Measurements from ENCODE around the gene MAGEH1. TPM values are rescaled to one million over a fixed set of nuclear protein-coding genes. Genes with fewer than 3 reads are reported as not detected.
"Not testable (repeated sequence)": the region's sequence is repeated elsewhere in the genome, so short reads cannot be mapped to it uniquely, and the experiment has no call there.

MAGEH1 gene, protein sequence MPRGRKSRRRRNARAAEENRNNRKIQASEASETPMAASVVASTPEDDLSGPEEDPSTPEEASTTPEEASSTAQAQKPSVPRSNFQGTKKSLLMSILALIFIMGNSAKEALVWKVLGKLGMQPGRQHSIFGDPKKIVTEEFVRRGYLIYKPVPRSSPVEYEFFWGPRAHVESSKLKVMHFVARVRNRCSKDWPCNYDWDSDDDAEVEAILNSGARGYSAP
- total RNA-seq = 10 to 100 TPM; 14.3 to 16.1 TPM

DNA sequence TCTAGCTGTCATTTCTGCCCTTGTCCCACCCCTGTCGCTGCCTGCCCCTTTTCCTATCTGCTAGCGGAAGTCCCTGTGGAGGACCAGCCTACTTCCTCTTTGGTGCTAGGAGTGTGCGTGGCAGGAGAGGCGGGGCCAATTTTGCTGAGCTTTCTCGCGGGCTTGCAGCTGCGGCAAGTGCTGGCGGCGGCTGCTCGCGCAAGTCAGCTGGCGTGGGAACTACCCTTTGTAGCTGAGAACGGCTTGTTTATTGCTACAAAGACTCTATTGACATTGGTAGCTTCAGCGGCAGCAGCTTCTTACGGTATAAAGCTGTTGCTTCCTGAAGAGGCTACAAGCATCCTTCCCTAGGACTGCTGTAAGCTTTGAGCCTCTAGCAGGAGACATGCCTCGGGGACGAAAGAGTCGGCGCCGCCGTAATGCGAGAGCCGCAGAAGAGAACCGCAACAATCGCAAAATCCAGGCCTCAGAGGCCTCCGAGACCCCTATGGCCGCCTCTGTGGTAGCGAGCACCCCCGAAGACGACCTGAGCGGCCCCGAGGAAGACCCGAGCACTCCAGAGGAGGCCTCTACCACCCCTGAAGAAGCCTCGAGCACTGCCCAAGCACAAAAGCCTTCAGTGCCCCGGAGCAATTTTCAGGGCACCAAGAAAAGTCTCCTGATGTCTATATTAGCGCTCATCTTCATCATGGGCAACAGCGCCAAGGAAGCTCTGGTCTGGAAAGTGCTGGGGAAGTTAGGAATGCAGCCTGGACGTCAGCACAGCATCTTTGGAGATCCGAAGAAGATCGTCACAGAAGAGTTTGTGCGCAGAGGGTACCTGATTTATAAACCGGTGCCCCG is at the start of gene MAGEH1:
Gene MAGEH1, plus strand, starts transcription at position 138 of the 843 bp plus-strand sequence. Its CDS starts 248 bp downstream, at position 386.
- POLR2A ChIA-PET = interaction anchor here (0.8 to 1.7 kb wide), 5 partner anchors 35 to 456 kb away, joined by 3 to 28 read pairs (median 4); partner anchors contain the start of genes APEX2, RRAGB and USP51
- Mint-ChIP-seq H3K9me3 (no peaks in the 10 kb centered on the region), H3K27ac (peak within 1 kb of the TSS; percentile 85), H3K4me3 (peak within 1 kb of the TSS; percentile 94), H3K36me3 (ENCODE audit: low read depth) (no peaks in the 10 kb centered on the region), H3K27me3 (no peaks in the 10 kb centered on the region), H3K4me1 (peaks cover 22% of the 10 kb centered on the region)
- CTCF ChIA-PET = interaction anchor here (0.9 to 2.2 kb wide), 3 partner anchors 37 to 291 kb away, joined by 3 to 10 read pairs (median 4); partner anchors contain the start of genes RRAGB and USP51
- peak; percentile 81 for DNase-seq

- H3K4me1 Mint-ChIP-seq; H3K27me3 Mint-ChIP-seq; H3K4me3 Mint-ChIP-seq; H3K9me3 Mint-ChIP-seq; H3K36me3 Mint-ChIP-seq (ENCODE audit: low read depth); POLR2A ChIA-PET; H3K27ac Mint-ChIP-seq; CTCF ChIA-PET: not testable (repeated sequence)
- peak; percentile 19 for DNase-seq
Observed at GRCh38 chrX:55427079-55427478, 24.8 kb upstream of the MAGEH1 start.

- POLR2A ChIA-PET; H3K36me3 Mint-ChIP-seq (ENCODE audit: low read depth); H3K27ac Mint-ChIP-seq; H3K4me3 Mint-ChIP-seq; H3K4me1 Mint-ChIP-seq; H3K9me3 Mint-ChIP-seq; H3K27me3 Mint-ChIP-seq; DNase-seq; CTCF ChIA-PET: not testable (repeated sequence)
Observed at GRCh38 chrX:55443468-55443867, 8.5 kb upstream of the MAGEH1 start.

DNA sequence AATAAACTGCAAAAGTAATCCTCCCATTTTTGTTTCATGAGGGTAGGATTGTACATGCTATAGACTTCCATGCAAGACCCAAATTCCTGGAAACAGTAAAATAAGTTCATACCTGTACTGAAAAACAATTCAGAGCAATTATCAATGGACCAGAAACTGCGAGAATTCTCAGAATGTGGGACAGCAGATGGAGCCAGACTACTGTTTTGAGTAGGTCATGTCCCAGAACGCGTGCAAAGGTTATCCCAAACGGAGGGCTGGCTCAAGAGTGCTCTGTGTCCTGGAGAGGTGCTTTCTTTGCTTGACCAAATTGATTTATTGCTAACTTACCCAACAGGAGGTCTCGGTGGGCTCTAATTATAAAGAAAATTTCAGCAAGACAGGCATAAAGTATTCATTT is 1.7 kb upstream of the MAGEH1 start:
- DNase-seq = no peak
- H3K9me3 Mint-ChIP-seq = no peaks in the 10 kb centered on the region
- ChIA-PET CTCF (no interaction called here), POLR2A (no interaction called here)
- H3K36me3 Mint-ChIP-seq (ENCODE audit: low read depth) = no peaks in the 10 kb centered on the region
- peaks cover 22% of the 10 kb centered on the region for H3K4me1 Mint-ChIP-seq
- H3K27me3 Mint-ChIP-seq = peaks cover 7% of the 10 kb centered on the region
- no peak overlapping the region for H3K27ac Mint-ChIP-seq
- H3K4me3 Mint-ChIP-seq = no peak overlapping the region

DNA sequence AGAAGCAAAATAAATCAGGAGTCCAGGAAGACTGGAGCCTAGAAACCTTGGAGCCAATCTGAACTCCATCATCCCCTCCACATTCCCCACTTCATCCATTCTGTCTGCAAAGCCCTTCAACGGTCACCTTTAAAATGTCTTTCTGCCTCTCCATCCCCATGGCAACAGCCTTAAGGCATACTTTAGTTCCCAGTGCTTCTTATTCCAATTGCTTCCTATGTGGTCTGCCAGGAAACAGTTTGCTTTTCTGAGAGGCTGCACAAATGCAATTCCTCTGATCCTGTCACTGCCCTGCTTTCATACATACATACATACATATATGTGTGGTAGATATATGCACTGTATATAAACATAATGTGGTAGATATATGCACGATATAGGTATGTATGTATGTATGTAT is 786 bp upstream of the MAGEH1 start:
- CTCF ChIA-PET = interaction anchor here (2.2 kb wide), 1 partner anchor 38 kb away, joined by 10 read pairs; the partner anchor contains the start of gene USP51
- Mint-ChIP-seq H3K36me3 (ENCODE audit: low read depth) (no peaks in the 10 kb centered on the region), H3K27me3 (peaks cover 3% of the 10 kb centered on the region), H3K27ac (peak overlapping the region; percentile 85), H3K9me3 (no peaks in the 10 kb centered on the region), H3K4me1 (peaks cover 22% of the 10 kb centered on the region), H3K4me3 (peak overlapping the region; percentile 94)
- DNase-seq = no peak
- POLR2A ChIA-PET = interaction anchor here (1.0 to 1.7 kb wide), 3 partner anchors 38 to 457 kb away, joined by 3 to 28 read pairs (median 4); partner anchors contain the start of genes RRAGB and USP51

GRCh38 chrX:55451626-55451989 is 319 bp upstream of the MAGEH1 start:
- ChIA-PET POLR2A (interaction anchor here (0.8 to 1.7 kb wide), 5 partner anchors 35 to 457 kb away, joined by 3 to 28 read pairs (median 4); partner anchors contain the start of genes APEX2, RRAGB and USP51), CTCF (interaction anchor here (0.9 to 2.2 kb wide), 3 partner anchors 37 to 290 kb away, joined by 3 to 10 read pairs (median 4); partner anchors contain the start of genes RRAGB and USP51)
- Mint-ChIP-seq H3K27me3 (no peaks in the 10 kb centered on the region), H3K36me3 (ENCODE audit: low read depth) (no peaks in the 10 kb centered on the region), H3K4me1 (peaks cover 22% of the 10 kb centered on the region), H3K4me3 (peak overlapping the region; percentile 94), H3K27ac (peak overlapping the region; percentile 85), H3K9me3 (no peaks in the 10 kb centered on the region)
- no peak for DNase-seq

DNA sequence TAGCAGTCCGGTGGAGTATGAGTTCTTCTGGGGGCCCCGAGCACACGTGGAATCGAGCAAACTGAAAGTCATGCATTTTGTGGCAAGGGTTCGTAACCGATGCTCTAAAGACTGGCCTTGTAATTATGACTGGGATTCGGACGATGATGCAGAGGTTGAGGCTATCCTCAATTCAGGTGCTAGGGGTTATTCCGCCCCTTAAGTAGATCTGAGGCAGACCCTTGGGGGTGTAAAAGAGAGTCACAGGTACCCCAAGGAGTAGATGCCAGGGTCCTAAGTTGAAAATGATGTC is 852 bp downstream of the MAGEH1 start:
- POLR2A ChIA-PET = interaction anchor here (1.7 kb wide), 1 partner anchor 37 kb away, joined by 28 read pairs; the partner anchor contains the start of gene USP51

DNA sequence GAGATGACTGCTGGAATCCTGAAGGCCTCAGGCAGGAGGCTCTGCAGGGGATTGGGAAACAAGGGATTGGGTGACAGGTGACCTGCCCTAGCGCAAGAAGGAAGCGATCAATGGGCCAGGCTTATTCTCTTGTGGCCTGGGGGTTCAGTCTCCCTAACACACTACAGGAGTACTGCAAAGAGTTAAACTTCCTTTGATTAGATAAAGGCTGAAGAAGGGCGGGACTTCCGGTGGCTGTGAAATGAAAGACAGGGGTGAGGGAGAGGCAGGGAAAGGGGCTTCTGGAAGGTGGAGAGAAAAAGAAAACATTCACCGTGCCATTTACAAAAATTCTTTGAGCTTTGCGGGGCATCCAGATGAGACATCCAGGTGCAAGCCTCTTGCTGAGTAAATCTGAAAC is 3.8 kb downstream of the MAGEH1 start:
- H3K27me3 Mint-ChIP-seq; H3K27ac Mint-ChIP-seq; POLR2A ChIA-PET; H3K36me3 Mint-ChIP-seq (ENCODE audit: low read depth); H3K9me3 Mint-ChIP-seq; H3K4me3 Mint-ChIP-seq; CTCF ChIA-PET; DNase-seq: not testable (repeated sequence)
- H3K4me1 Mint-ChIP-seq = peaks cover 16% of the 10 kb centered on the region

More for the DNA sequence above, 852 bp downstream of the MAGEH1 start:
- Mint-ChIP-seq H3K9me3 (no peaks in the 10 kb centered on the region), H3K4me1 (peaks cover 22% of the 10 kb centered on the region), H3K27me3 (no peaks in the 10 kb centered on the region), H3K36me3 (ENCODE audit: low read depth) (no peaks in the 10 kb centered on the region), H3K27ac (peak overlapping the region; percentile 85), H3K4me3 (peak overlapping the region; percentile 94)
- CTCF ChIA-PET = interaction anchor here (1.0 to 2.2 kb wide), 2 partner anchors 36 to 265 kb away, joined by 4 to 10 read pairs; partner anchors contain the start of genes RRAGB and USP51
- DNase-seq = no peak

DNA sequence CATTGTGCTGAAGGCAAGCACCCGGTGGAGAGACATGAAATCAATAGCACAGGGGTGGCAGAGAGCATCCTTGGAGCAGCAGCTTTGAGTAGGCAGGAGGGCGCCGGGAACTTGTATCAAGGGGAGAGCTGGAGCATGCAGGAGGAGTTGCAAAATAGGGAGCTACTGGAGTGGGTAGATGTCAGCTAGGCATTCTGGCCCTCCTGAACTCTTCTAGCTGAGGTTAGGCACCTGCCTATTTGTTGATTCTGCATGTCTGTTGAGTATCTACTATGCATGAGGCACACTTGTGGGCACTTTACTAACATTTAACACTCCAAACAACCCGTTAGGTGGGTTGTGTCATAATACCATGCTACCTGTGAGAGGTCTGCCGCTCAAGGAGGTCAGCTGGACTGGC is 7.5 kb downstream of the MAGEH1 start:
- H3K4me1 Mint-ChIP-seq; H3K27ac Mint-ChIP-seq; H3K9me3 Mint-ChIP-seq; H3K36me3 Mint-ChIP-seq (ENCODE audit: low read depth); POLR2A ChIA-PET; DNase-seq; H3K4me3 Mint-ChIP-seq; H3K27me3 Mint-ChIP-seq; CTCF ChIA-PET: not testable (repeated sequence)

DNA sequence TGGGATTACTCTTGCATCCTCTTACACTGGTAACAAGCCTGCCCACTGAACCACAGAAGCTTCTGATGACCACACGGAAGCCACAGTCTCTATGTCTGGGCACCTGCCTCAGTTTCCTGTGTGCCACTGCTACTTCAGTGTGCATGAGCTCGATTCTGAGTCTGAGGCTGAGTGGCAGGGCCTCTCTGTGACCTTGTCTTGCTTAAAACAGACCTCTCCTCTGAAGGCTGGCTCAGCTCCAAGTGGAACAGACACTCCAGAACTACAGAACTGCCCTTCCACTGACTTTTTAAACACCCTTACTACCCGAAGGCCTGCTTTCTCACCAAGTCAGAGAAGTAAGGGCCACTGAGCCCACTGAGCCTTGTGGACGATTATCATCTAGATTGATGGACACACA is 8.0 kb downstream of the MAGEH1 start:
- CTCF ChIA-PET; H3K36me3 Mint-ChIP-seq (ENCODE audit: low read depth); H3K27ac Mint-ChIP-seq; DNase-seq; H3K4me1 Mint-ChIP-seq; H3K9me3 Mint-ChIP-seq; H3K27me3 Mint-ChIP-seq; H3K4me3 Mint-ChIP-seq; POLR2A ChIA-PET: not testable (repeated sequence)

DNA sequence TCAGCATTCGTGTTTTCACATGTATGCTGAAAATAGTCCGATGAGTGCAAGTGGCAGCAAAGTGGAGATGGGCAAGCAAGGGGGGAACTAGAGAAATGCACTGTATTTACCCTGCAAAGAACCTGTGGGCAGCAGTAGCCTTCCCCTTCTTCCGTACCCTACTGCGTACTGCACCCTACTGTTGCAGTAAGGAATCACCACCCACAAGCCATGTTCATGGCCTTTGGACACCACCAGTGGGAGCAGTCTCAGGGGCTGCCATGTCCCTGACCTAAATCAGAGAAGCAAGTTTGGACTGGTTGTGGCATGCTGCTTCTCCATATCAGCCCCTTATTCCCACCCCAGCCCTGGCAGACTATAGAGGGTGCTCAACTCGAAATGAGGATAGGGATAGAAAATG is 12.1 kb downstream of the MAGEH1 start:
- H3K9me3 Mint-ChIP-seq; H3K36me3 Mint-ChIP-seq (ENCODE audit: low read depth); POLR2A ChIA-PET; DNase-seq; H3K27me3 Mint-ChIP-seq; H3K27ac Mint-ChIP-seq; CTCF ChIA-PET; H3K4me1 Mint-ChIP-seq; H3K4me3 Mint-ChIP-seq: not testable (repeated sequence)

DNA sequence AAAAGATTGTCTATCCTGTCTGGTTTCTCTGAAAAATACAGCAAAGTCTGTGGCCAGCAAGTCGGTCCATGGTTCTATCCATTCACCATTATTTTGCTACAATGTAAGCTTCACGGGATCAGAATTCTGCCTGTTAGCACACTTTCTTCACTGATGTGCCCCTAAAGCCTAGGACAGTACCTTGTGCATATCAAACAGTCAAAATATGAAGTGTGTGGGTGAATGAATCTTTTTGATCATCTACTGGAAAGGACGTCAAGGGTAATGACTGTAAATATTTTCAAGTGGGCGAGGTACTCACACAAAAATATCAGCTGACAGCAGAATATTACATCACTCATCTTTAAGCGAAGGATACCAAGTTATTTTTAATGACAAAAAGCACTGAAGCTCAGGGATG is 13.2 kb downstream of the MAGEH1 start:
- H3K36me3 Mint-ChIP-seq (ENCODE audit: low read depth); H3K27ac Mint-ChIP-seq; H3K9me3 Mint-ChIP-seq; H3K27me3 Mint-ChIP-seq; POLR2A ChIA-PET; H3K4me1 Mint-ChIP-seq; H3K4me3 Mint-ChIP-seq; DNase-seq; CTCF ChIA-PET: not testable (repeated sequence)

GRCh38 chrX:55465791-55466190 is 13.9 kb downstream of the MAGEH1 start:
- CTCF ChIA-PET; H3K4me1 Mint-ChIP-seq; POLR2A ChIA-PET; H3K27ac Mint-ChIP-seq; H3K27me3 Mint-ChIP-seq; DNase-seq; H3K4me3 Mint-ChIP-seq; H3K9me3 Mint-ChIP-seq; H3K36me3 Mint-ChIP-seq (ENCODE audit: low read depth): not testable (repeated sequence)

Data from activated CD4-positive, alpha-beta memory T cell treated with anti-CD3 and anti-CD28 coated beads, Interleukin-2, amount 10 ng/mL, durations not matched to agents 7 days and 5 days (primary cell).